Measurements from ENCODE around the gene CRPPA. TPM values are rescaled to one million over a fixed set of nuclear protein-coding genes. Genes with fewer than 3 reads are reported as not detected.

Gene CRPPA
- total and polyA plus RNA-seq, 2 of the 13 experiments (the other 11 are each of a cell fraction or from before 2014, with no cell fraction given): 0.16 to 1.3 TPM

DNA sequence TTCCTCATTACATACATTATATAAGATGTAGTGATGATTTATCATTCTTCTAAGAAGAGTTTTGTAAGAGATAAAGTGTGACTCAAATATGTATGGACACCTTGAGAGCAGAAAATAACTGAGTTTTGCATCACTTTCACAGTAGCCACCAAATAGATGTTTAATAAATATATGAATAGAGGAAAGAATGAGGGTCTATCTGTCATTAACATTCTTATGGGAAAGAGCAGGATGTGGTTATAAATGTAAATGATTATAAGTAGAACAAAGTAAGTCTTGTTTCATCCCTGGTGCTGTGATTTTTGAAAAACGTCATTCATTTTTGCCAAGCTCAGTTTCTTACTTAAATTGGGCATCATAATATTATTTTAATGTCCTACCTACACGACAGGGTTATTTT, 15.0 kb upstream of the CRPPA start:
- no peaks in the 10 kb centered on the region for H3K4me1 ChIP-seq (ENCODE audit: insufficient read depth, low read length)
- no peak overlapping the region for H3K9ac ChIP-seq (ENCODE audit: insufficient read depth, low read depth, low read length)
- H3K36me3 ChIP-seq (replicated peaks in 1 of 2; ENCODE audit: control insufficient read depth in 1 of 2, insufficient read depth in 2 of 2, low read length in 2 of 2): no peaks in the 10 kb centered on the region
- no peak overlapping the region for H3K4me3 ChIP-seq (replicated peaks in 1 of 3; ENCODE audit: insufficient read depth in 1 of 3, low read depth in 2 of 3, low read length in 3 of 3)
- TF ChIP-seq SMYD3 (CRISPR knock-in tag; IDR thresholded peaks at IDR 0.05) (no peak), SALL1 (CRISPR knock-in tag; IDR thresholded peaks at IDR 0.05) (no peak), HOXD1 (CRISPR knock-in tag; IDR thresholded peaks at IDR 0.05) (no peak), ZNF704 (CRISPR knock-in tag; IDR thresholded peaks at IDR 0.05; ENCODE audit: borderline replicate concordance) (no peak), KDM2A (CRISPR knock-in tag; IDR thresholded peaks at IDR 0.05; ENCODE audit: borderline replicate concordance, low read depth) (no peak)
- TF ChIP-seq, protein P1, sequence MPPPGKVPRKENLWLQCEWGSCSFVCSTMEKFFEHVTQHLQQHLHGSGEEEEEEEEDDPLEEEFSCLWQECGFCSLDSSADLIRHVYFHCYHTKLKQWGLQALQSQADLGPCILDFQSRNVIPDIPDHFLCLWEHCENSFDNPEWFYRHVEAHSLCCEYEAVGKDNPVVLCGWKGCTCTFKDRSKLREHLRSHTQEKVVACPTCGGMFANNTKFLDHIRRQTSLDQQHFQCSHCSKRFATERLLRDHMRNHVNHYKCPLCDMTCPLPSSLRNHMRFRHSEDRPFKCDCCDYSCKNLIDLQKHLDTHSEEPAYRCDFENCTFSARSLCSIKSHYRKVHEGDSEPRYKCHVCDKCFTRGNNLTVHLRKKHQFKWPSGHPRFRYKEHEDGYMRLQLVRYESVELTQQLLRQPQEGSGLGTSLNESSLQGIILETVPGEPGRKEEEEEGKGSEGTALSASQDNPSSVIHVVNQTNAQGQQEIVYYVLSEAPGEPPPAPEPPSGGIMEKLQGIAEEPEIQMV (CRISPR knock-in tag; IDR thresholded peaks at IDR 0.05; ENCODE audit: low read depth): no peak
- TF ChIP-seq, protein P2, sequence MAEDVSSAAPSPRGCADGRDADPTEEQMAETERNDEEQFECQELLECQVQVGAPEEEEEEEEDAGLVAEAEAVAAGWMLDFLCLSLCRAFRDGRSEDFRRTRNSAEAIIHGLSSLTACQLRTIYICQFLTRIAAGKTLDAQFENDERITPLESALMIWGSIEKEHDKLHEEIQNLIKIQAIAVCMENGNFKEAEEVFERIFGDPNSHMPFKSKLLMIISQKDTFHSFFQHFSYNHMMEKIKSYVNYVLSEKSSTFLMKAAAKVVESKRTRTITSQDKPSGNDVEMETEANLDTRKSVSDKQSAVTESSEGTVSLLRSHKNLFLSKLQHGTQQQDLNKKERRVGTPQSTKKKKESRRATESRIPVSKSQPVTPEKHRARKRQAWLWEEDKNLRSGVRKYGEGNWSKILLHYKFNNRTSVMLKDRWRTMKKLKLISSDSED (CRISPR knock-in tag; IDR thresholded peaks at IDR 0.05): no peak
- TF ChIP-seq, protein P3, sequence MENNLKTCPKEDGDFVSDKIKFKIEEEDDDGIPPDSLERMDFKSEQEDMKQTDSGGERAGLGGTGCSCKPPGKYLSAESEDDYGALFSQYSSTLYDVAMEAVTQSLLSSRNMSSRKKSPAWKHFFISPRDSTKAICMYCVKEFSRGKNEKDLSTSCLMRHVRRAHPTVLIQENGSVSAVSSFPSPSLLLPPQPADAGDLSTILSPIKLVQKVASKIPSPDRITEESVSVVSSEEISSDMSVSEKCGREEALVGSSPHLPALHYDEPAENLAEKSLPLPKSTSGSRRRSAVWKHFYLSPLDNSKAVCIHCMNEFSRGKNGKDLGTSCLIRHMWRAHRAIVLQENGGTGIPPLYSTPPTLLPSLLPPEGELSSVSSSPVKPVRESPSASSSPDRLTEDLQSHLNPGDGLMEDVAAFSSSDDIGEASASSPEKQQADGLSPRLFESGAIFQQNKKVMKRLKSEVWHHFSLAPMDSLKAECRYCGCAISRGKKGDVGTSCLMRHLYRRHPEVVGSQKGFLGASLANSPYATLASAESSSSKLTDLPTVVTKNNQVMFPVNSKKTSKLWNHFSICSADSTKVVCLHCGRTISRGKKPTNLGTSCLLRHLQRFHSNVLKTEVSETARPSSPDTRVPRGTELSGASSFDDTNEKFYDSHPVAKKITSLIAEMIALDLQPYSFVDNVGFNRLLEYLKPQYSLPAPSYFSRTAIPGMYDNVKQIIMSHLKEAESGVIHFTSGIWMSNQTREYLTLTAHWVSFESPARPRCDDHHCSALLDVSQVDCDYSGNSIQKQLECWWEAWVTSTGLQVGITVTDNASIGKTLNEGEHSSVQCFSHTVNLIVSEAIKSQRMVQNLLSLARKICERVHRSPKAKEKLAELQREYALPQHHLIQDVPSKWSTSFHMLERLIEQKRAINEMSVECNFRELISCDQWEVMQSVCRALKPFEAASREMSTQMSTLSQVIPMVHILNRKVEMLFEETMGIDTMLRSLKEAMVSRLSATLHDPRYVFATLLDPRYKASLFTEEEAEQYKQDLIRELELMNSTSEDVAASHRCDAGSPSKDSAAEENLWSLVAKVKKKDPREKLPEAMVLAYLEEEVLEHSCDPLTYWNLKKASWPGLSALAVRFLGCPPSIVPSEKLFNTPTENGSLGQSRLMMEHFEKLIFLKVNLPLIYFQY (CRISPR knock-in tag; IDR thresholded peaks at IDR 0.05; ENCODE audit: borderline replicate concordance): no peak
- no peak overlapping the region for H2AFZ ChIP-seq (ENCODE audit: low read length)
- FAIRE-seq (no peak), DNase-seq (ENCODE audit: low spot score) (no peak), ATAC-seq (no peak)
- POLR2A ChIA-PET: no interaction called here
- in situ Hi-C loops (cut with HindIII; ENCODE audit: extremely low pct_ligation_motif_present, low pct_unique_long_range_greater_than_20kb) (no loop called here), intact Hi-C loops (cut with micrococcal nuclease; ENCODE audit: unreplicated experiment) (loop anchor here (10.0 kb wide), 1 partner anchor 362 kb away; no protein-coding TSS in a partner anchor)
- H3K4me2 ChIP-seq (ENCODE audit: low read depth, low read length): no peak overlapping the region
- H3K9me3 ChIP-seq (ENCODE audit: low read length): no peaks in the 10 kb centered on the region
- BruUV-seq (replicated peaks): no TSS peak
- 1% methylated on average over 2 of the region's 2 CpGs for WGBS (ENCODE audit: low lambda C conversion rate)
- H4K20me1 ChIP-seq (ENCODE audit: insufficient read depth, low read length): no peaks in the 10 kb centered on the region
- CTCF ChIA-PET (ENCODE audit: low intra/inter-chr PET ratio, low total read pairs): no interaction called here
- no peaks in the 10 kb centered on the region for H3K27me3 ChIP-seq (ENCODE audit: control insufficient read depth in 1 of 2, insufficient read depth in 2 of 2, low read length in 2 of 2)
- H3K27ac ChIP-seq (ENCODE audit: extremely low read length, insufficient read depth, low read length): no peak overlapping the region
- no peaks in the 10 kb centered on the region for H3K79me2 ChIP-seq (ENCODE audit: insufficient read depth, low read length)
